A673 (cell line): Measurements from ENCODE around the gene PRKG1.

ENCODE experiments used
- CTCF ChIP-seq: fragments of 300-800, 200-600 bp; sonication (generic); conservative IDR thresholded peaks from 2 replicates; pipeline ENCODE4 v1.5.1; 2017; ENCODE audit warnings: low read depth, mild to moderate bottlenecking, antibody characterized with exemption, low read length, moderate library complexity, mixed read lengths
- EZH2 ChIP-seq: fragments of 200-600 bp; sonication (generic); IDR thresholded peaks from 2 replicates; pipeline ENCODE4 v1.6.1; 2017; ENCODE audit warnings: borderline replicate concordance, low read depth, mild to moderate bottlenecking, mixed read lengths, antibody characterized with exemption, low read length; ENCODE audit not compliant: poor library complexity, severe bottlenecking

GRCh38 chr10:51521605-51522004 lies 447.3 kb downstream of the PRKG1 start:
- TF ChIP-seq CTCF (no peak), EZH2 (no peak)
